Effector CD4-positive, alpha-beta T cell (primary cell): ENCODE data around the gene SLC25A15.
"Not testable (repeated sequence)": the region's sequence is repeated elsewhere in the genome, so short reads cannot be mapped to it uniquely, and the experiment has no call there.

Source experiments
- DNase-seq: peaks from one replicate; pipeline ENCODE4 v3.0.0-alpha.2; 2020

SLC25A15 gene

GRCh38 chr13:40782971-40783370 lies 6.4 kb upstream of the SLC25A15 start:
- not testable (repeated sequence) for DNase-seq

GRCh38 chr13:40784540-40784939 lies 4.9 kb upstream of the SLC25A15 start:
- no peak for DNase-seq

- no peak for DNase-seq
Measured at GRCh38 chr13:40786568-40786996, 2.8 kb upstream of the SLC25A15 start.

DNA sequence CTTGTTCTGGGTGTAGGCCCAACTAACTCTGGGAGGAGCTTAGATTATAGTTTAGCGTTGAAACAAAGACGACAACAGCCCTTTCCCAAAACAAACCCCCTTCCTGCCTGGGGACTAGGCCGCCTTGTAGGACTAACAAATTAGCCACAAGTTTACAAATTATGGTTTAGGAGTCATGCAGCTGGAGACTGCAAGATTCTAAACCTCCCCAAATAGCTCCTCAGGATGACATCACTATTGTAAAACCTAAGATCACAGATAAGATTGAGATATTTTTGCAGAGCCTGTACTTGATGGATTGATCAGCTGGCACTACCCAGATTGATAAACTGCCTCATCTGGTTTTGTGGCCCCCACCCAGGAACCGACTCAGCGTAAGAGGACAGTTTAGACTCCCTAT lies 2.3 kb upstream of the SLC25A15 start:
- no peak for DNase-seq

DNA sequence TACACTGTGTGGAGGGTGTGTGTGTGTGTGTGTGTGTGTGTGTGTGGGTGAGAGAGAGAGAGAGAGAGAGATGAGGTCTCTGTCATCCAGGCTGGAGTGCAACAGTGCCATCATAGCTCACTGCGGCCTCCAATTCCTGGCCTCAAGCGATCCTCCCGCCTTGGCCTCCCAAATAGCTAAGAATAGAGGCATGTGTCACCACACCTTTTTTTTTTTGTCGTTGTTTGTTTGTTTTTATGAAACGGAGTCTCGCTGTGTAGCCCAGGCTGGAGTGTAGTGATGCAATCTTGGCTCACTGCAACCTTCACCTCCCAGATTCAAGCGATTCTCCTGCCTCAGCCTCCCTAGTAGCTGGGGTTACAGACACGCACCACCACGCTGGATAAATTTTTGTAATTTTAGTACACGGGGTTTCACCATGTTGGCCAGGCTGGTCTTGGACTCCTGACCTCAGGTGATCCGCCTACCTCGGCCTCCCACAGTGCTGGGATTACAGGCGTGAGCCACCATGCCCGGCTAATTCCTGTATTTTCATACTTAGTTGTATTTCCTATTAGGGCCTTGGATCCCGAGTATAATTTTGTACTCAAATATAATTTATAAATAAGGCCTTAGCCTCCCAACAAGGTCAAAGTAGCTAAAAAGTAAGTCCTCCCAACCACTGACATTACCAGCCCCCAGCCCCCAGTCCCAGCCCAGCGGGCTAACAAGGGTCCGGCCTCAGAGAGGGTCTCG lies 704 bp upstream of the SLC25A15 start:
- DNase-seq: not testable (repeated sequence)

GRCh38 chr13:40790154-40790616 lies 774 bp downstream of the SLC25A15 start:
- no peak for DNase-seq

DNA sequence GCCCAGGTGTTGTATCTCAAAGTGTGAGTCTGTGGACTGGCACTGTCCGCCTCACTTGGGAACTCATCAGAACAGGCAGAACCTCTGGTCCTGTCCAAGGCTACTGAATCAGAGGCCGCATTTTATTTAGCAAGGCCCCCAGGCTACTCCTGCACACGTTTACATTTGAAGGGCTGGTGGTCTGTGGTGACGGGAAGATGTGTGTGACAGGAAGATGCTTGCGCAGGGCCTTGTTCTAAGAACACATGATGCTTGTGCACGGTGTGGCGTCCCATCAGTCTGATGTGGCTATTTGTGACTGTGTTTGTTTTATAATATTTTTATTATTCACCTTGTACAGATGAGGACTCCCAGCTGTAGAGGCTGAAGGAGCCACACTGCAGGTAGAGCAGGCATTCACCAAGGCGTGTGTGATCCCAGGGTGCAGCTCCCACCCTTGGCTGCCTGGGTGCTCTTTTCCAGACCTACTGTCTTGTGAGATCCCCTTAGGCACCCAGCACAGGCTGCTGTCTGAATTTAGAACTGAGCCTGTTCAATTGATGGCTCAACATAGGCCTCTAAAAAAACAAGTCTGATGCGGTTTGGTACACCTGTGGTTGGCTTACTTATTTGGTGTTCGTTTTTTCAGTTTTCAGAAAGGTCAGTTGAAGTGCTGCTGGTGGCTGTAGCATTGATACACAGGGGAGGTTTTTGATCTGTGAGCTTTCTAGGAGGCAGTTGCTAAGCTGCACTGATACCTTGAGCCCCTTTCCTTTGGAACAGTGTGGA lies 3.1 kb downstream of the SLC25A15 start:
- DNase-seq: no peak

- DNase-seq: no peak
Measured at GRCh38 chr13:40793339-40793738, 3.9 kb downstream of the SLC25A15 start.

DNA sequence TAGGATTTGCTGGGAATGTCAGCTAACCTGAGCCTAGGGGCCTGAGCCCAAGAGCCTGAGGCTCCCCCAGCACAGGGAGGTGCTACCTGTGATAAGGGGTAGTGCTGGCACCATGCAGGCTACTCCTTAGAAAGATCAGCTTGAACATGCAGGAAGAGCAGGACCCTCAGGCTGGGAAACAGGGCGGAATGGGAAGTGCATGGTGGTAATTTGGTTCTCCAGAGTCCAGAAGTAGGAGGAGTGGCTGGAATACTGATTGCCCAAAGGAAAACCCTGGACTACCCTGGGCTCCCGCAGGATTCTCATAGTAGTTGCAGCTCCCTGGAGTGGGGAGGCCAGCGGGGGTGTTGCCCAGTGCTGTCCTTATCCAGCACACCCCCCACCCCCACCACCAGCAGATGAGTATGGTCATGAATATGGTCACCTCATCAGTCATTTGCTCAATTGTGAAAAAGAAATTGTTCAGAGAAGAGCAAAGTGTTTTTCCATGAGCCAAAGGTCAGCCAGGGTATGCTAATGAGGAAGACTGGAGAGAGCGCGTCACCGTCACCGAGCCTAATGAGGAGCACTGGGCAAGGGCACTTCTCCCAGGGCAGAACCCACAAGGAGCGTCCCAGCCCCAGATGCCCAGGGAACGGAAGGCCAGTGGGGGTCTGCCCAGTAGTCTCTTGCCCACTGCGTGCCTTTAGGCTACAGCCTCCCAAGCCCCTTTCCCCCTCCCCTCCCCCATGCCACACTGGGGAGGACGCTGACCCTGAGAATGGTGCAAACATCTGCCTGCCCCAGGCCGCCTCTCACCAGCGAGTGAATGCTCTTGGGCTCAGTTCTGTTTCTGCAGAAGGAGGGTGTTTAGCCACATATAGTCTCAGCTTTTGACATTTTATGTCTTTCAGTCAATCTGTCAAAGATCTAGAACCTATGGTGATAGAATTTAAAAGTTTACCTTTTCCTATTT lies 5.3 kb downstream of the SLC25A15 start:
- no peak for DNase-seq

DNA sequence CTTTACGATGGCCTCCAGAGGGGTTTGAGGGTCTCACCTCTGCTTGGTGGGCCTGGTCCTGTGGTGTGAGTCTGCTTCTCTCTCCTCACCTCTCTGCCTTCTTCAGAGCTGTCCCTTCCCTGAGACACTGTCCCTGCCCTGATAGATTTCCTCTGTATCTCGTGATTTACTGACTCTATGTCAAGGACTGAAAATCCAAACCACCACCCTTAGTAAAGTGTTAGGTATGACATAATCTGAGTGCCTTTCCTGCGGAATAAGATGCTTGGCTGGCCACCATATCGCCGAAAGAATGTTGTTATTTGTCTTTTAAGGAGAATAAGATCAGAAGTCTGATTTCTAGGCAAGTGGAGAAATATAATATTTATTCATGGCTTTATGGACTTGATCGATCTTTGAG lies 7.2 kb downstream of the SLC25A15 start:
- DNase-seq: no peak

GRCh38 chr13:40798380-40798779 lies 9.0 kb downstream of the SLC25A15 start:
- DNase-seq: no peak

- DNase-seq: no peak
Measured at GRCh38 chr13:40799508-40799907, 10.1 kb downstream of the SLC25A15 start.

DNA sequence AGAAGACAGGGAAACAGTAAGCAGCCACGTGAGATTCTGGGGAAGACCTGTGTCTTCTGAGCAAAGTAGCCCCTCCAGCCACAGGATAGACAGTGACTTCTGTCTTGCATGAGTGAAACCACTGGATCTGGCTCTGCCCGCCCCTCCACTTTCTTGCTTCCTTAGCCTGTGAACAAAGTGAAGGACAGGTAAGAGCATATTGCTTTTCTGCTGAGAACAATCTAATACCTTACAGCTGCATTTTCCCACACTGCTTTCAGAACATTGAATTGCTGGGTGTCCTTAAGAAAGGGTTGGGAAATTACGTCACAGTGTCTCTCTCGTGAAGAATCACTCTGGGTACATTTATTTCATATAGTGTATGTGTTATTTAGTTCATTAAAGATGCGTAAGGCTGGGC lies 11.1 kb downstream of the SLC25A15 start:
- no peak for DNase-seq

- no peak for DNase-seq
Measured at GRCh38 chr13:40801255-40802217, 12.1 kb downstream of the SLC25A15 start.

GRCh38 chr13:40803316-40803715 lies 13.9 kb downstream of the SLC25A15 start:
- DNase-seq: no peak

- DNase-seq: no peak
Measured at GRCh38 chr13:40806241-40806640, 16.8 kb downstream of the SLC25A15 start.

GRCh38 chr13:40809471-40809870 lies 20.1 kb downstream of the SLC25A15 start:
- no peak for DNase-seq

DNA sequence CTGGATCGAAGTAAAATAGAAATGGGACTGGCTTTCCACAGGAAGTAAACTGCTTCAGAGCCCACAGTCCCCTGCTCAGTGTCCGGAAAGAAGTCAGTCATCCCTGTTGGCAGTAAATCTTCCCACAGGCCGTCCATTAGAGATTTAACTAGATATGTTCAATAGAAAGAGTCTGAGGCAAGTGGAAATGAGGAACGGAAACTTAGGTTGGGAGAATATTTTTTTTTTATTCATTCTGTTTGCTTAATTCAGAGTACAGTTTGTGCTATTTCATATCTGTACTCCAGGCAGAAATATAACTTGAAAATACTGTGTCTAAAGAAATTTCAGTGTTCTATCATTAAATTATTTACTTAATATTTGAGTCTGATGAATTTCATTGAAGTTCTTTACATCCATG lies 22.7 kb downstream of the SLC25A15 start:
- no peak for DNase-seq

GRCh38 chr13:40812724-40813445 lies 23.5 kb downstream of the SLC25A15 start:
- DNase-seq: no peak

- DNase-seq: no peak
Measured at GRCh38 chr13:40813667-40814454, 24.4 kb downstream of the SLC25A15 start.
